HG02870 (cell line): ENCODE results near the gene METTL9.
A peak's percentile ranks its signal among the peaks of the same experiment; 100 is the strongest.
"Not testable (repeated sequence)": the region's sequence is repeated elsewhere in the genome, so short reads cannot be mapped to it uniquely, and the experiment has no call there.

Source experiments
- ATAC-seq: cut with Tn5 transposase; IDR thresholded peaks from one replicate; pipeline ENCODE4 v1.9.1; 2021; ENCODE audit warnings: mild to moderate bottlenecking, moderate library complexity; ENCODE audit not compliant: unreplicated experiment

The METTL9 gene

DNA sequence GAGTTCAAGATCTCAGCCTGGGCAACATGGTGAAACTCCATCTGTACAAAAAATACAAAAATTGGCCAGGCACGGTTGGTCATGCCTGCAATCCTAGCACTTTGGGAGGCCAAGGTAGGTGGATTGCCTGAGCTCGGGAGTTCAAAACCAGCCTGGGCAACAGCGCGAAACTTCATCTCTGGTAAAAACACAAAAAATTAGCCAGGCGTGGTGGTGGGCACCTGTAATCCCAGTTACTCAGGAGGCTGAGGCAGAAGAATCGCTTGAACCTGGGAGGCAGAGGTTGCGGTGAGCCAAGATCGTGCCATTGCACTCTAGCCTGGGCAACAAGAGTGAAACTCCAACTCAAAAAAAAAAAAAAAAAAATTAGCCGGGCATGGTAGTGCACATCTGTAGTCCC is 25.9 kb upstream of the METTL9 start:
- not testable (repeated sequence) for ATAC-seq

GRCh38 chr16:21574372-21574771 is 25.0 kb upstream of the METTL9 start:
- ATAC-seq, result no peak

- ATAC-seq, result not testable (repeated sequence)
These were observed 23.1 kb upstream of the METTL9 start for GRCh38 chr16:21576323-21576722.

GRCh38 chr16:21577487-21577886 is 21.9 kb upstream of the METTL9 start:
- not testable (repeated sequence) for ATAC-seq

- not testable (repeated sequence) for ATAC-seq
These were observed 21.1 kb upstream of the METTL9 start for GRCh38 chr16:21578311-21578710.

GRCh38 chr16:21580131-21580530 is 19.2 kb upstream of the METTL9 start:
- ATAC-seq, result not testable (repeated sequence)

- ATAC-seq, result no peak
These were observed 18.6 kb upstream of the METTL9 start for GRCh38 chr16:21580807-21581206.

- no peak for ATAC-seq
These were observed 14.6 kb upstream of the METTL9 start for GRCh38 chr16:21584817-21585216.

GRCh38 chr16:21588593-21588992 is 10.8 kb upstream of the METTL9 start:
- not testable (repeated sequence) for ATAC-seq

DNA sequence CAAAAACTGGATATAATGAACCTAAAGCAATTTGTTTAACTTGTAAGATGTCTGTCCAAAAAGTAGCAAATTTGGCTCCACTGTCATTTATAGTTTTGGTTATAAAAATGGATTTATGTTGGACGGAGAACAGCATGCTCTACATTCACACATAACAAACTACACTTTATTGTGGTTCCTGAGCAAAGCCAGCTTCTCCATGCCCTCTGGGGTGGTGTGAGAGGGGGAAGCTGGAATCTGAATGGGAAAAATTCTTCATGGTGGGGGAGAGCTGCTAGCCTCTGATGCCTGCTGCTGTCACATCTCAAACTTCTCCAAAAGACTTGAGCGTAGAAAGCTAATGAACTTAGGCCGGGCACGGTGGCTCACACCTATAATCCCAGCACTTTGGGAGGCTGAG is 9.8 kb upstream of the METTL9 start:
- no peak for ATAC-seq

- no peak for ATAC-seq
These were observed 9.1 kb upstream of the METTL9 start for GRCh38 chr16:21590287-21590686.

GRCh38 chr16:21590796-21591195 is 8.6 kb upstream of the METTL9 start:
- no peak for ATAC-seq

- no peak for ATAC-seq
These were observed 7.2 kb upstream of the METTL9 start for GRCh38 chr16:21592191-21592590.

DNA sequence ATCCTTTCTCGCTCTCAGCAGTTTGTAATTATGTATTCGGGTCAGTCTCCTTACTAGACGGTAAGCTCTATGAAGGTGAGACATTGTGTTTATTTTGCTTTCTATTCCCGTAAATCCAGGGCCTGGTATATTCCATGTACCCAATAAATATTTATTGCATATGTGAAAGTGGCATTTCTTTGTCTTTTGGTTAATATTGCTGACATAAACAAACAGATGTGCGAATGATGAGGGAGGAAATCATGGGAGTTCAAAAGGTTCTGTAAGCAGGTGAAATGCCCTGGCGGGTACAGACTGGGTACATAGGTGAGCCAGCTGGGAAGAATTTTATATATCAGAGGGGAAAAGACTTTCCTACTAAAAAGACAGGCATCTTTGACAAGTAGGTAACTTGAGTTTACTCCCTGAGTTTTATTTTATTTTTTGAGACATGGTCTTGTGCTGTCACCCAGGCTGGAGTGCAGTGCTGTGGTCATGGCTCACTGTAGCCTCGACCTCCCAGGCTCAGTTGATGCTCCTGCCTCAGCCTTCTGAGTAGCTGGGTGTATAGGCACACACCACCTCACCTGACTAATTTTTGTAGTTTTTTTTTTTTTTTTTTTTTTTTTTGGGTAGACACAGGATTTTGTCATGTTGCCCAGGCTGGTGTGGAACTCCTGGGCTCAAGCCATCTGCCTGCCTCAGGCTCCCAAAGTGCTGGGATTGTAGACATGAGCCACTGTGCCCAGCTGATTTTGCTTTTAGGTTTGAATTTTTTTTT is 5.7 kb upstream of the METTL9 start:
- ATAC-seq, result no peak

DNA sequence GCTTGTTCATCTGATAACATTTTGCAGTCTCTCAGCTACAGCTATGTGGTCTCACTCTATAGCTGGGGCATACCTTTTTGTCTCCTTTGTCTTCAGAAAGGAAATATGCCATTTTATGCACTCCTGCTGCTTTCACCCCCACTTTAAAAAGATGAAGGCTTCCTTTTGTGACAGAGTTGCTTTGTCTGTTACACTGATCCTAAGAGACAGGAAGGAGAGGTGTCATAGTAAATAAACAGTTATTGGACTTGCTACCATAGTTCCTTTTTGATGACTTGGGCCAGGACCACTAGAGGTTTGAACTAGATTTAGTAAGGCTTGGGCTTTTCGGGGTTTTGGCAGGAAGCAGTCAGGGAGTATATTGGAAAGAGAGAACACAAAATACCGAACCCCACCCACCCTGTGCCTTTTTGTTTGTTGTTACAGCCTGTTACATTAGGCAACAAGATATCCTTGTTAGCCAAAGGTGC is 1.8 kb upstream of the METTL9 start:
- no peak for ATAC-seq

DNA sequence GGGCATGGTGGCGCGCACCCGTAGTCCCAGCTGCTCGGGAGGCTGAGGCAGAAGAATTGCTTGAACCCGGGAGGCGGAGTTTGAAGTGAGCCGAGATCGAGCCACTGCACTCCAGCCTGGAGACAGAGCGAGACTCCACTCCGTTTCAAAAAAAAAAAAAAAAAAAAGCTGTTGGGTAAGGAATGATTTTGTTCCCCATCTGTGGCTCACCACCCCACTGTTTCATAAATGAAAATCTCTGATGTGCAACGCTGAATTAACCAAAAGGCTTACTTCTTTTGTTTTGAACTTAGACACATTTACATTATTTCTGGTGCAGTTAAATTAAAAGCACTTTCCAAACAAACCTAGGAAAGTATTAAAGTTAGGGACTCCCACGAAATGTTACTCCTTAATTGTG is 1.2 kb upstream of the METTL9 start:
- no peak for ATAC-seq

DNA sequence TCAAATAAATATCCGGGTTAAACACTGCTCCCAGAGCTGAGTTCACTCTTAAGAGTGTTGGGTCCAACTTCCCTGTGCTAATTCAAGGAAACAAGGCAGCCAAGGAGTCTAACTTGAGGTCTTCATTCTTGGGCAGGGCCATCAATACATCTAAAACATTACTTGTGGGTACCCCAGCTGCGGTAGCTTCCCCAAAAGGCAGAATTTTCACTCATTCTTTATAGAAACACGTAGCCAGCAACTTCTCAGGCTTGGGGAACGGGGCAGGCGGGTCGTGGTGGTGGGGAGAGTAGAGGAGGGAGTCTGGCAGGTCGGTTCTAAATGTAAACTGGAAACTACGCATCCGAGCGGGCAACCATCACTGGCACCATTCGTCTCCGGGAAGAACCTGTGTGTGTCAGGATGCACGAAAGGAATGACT is 666 bp upstream of the METTL9 start:
- no peak for ATAC-seq

DNA sequence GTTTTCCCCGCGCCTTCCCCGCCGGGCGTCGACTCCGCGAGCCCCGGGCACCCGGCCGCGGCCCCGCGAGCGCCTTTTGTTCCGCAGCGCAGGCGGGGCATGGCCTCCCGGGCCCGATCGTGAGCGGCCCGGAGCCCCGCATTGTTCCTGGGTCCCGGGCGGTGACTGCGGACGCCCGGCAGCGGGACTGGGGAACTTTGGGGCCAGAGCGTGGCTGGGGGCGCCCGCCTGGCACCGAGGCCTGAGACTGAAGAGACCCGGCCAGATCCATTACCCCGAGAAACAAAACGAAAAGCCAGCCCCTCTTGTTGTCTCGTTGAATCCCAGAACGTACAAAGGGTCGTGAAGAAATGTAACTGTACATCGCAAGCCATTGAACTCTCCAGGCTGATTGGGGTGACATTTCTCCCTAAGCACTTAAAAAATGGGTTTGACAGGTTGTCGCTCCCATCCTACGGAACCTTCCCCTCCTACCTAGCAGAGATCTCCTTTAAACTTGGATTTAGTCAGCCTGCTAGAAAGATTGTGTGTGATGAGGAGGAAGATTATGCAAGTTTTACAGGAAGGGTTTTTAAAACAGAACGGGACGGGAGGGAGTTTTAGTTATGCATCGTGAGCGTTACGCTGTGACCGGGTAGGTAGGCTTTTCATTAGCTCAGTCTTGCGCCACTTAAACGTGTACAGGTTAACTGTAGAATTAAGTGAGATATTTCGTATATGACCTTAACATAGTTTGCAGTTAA is 825 bp downstream of the METTL9 start:
- ATAC-seq, result peak; percentile 21

DNA sequence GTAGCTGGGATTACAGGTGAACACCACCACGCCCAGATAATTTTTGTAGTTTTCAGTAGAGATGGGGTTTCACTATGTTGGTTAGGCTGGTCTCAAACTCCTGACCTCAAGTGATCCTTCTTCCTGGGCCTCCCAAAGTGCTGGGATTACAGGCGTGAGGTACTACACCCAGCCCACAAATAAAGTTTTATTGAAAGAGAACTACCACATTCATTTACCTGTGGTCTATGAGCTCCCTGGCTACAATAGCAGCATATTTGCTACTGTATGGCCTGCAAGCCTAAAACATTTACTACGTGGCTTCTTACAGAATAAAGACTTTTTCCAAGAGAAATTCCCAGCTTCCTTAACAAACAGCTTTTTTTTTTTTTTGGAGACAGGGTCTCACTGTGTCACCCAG is 3.4 kb downstream of the METTL9 start:
- ATAC-seq, result no peak

GRCh38 chr16:21603928-21604327 is 4.6 kb downstream of the METTL9 start:
- ATAC-seq, result no peak

DNA sequence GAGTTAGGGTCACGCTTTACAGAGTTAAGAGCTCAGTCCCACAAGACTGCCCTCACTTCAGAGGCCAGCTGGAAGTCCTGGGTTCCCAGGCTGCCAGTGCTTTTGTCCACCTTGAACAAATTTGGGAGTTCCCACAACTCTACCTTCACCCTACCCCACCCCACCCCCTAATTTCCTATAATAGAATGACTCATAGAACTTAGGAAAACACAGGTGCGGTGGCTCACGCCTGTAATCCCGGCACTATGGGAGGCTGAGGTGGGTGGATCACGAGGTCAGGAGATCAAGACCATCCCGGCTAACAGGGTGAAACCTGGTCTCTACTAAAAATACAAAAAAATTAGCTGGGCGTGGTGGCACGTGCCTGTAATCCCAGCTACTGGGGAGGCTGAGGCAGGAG is 6.5 kb downstream of the METTL9 start:
- not testable (repeated sequence) for ATAC-seq

GRCh38 chr16:21608639-21609328 is 9.4 kb downstream of the METTL9 start:
- ATAC-seq, result no peak
